ENCODE data around the gene PDCD7. TPM values are rescaled to one million over a fixed set of nuclear protein-coding genes. Genes with fewer than 3 reads are reported as not detected.
"Not testable (repeated sequence)": the region's sequence is repeated elsewhere in the genome, so short reads cannot be mapped to it uniquely, and the experiment has no call there.

The PDCD7 gene
- total RNA-seq, 1 experiment from 2014 or later = 12.8 TPM

DNA sequence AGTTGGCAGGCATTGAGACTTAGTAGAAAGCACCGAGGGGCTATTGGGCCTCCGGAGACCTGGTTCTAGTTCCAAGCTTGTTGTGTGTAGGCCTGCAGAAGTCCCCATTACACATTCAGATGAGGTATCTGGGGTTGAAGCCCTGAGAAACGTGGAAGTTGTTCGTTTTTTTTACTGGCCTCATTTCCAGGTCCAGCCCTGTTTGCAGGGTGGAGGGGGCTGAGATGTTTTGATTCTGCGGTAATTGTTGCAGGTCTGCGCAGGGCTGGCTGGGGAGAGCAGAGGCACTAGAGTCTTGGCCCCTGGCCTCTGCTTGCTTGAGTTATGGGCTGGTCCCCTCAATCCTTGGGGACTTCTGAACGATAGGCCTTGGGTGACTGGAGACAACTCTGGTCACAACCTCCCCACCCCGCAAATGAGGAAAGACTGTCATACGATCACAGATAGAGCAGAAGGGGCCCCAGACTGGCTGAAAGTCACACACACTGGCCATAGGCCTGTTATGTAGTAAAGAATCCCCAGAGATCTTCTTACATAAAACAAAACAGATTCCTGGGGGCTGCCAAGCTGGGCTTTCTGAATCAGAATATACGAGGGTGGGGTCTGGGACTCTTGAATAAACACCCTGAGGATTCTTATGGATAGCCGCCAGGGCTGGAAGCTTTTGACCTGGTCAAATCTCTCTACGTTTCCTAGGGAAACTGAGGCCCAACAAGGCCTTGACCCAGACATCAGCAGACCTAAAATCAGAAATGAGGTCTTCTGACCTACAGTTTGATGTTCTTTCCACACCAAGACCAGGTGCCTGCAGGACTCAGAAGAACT lies 41.5 kb downstream of the PDCD7 start:
- DNase-seq (ENCODE audit: low spot score) = no peak

DNA sequence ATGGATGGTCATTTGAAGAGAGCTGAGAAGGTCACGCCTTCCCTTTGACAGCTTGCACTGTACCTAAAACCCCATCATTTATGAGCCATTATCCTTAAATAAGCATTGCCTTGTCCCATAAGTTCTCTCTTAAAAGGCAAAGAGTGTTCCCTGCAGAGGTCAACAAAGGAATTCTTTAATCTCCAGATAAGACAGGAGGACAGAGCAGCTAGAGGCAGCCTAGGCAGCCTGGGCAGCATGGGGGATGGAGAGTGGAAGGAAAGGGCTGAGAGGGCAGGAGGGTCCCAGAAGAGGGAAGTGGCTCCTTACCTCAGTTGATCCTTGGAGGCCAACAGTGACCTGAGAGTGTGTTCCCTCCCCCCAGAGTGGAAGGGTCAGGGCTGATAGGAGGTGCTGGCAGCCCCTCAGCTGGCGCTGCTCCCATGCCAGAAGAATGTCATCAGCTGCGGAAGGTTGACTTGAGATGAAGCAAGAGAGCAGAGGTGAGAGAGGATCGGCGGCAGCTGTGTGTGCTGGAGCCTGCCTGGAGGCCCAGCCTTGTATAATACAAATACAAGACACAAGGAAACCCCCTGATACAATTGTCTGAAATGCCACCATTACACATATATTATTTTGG lies 44.3 kb downstream of the PDCD7 start:
- no peak for DNase-seq (ENCODE audit: low spot score)

DNA sequence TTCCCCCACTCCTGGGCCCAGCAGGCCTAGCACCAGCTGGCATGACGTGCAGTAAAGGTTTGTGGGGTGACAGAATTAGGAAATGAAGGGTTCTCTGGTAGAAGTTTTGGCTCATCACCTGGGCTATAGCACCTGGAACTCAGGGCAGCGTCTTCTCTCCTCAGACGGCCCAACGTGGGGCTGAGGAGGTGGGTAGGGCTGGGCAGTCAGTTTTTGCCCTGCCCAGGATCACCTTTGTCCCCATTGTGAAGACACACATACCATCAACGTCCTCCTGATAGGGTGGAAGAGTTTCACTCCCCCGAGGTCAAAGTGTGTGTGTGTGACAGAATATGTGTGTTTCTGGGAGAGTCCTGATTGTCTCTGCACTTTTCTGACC lies 45.0 kb downstream of the PDCD7 start:
- DNase-seq (ENCODE audit: low spot score) = no peak

GRCh38 chr15:65087873-65088642 lies 45.5 kb downstream of the PDCD7 start:
- DNase-seq (ENCODE audit: low spot score) = no peak

DNA sequence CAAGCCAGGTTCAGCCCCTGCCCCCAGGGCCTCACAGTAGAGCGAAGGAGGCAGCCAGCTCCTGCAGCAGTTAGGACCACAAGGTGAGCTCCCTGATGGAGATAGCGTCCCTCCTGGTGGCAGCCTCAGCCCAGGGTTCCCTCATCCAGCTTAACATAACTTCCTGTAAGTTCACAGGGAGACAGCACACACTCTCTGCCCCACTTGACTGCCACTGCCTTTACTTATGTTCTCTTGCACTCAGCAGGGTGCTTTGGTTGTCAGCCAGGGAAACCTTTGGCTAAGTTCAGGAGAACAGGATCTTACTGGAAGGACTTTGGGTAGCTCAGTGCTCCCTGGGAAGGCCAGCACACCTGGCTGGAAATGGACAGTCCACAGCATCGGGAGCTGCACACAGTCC lies 46.2 kb downstream of the PDCD7 start:
- no peak for DNase-seq (ENCODE audit: low spot score)

GRCh38 chr15:65086680-65087111 lies 46.9 kb downstream of the PDCD7 start:
- no peak for DNase-seq (ENCODE audit: low spot score)

DNA sequence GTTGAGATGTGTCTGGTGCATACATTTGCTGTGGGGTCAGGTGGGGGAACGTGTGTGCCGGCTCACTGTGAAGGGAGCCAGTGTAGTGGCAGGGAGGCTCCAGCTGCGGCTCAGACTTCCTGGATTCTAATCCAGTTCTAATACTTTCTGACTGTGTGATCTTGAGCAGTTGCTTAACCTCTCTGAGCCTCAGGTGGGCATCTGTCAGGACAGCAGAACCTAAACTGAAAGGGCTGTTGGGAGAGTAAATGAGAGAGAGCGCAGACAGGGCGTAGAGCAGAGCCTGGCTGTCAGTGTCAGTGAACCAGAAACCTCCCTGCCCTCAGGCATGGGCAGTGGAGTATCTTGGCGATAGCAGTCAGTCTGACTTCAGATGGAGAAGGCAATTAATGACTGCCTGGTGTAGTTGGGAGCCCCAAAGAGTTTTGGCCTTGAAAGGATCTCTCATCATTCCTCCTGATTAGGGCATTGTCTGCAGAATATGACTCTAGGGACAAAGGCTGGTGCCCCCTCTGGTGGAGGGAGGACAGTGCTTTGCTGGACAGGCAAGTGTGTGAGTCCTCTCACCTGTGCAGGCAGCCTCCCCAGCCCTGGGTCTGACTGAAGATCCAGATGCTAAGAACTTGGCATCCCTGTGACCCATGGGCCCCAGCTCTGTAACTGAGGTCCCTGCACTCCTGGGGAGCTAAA lies 47.5 kb downstream of the PDCD7 start:
- DNase-seq (ENCODE audit: low spot score) = no peak

DNA sequence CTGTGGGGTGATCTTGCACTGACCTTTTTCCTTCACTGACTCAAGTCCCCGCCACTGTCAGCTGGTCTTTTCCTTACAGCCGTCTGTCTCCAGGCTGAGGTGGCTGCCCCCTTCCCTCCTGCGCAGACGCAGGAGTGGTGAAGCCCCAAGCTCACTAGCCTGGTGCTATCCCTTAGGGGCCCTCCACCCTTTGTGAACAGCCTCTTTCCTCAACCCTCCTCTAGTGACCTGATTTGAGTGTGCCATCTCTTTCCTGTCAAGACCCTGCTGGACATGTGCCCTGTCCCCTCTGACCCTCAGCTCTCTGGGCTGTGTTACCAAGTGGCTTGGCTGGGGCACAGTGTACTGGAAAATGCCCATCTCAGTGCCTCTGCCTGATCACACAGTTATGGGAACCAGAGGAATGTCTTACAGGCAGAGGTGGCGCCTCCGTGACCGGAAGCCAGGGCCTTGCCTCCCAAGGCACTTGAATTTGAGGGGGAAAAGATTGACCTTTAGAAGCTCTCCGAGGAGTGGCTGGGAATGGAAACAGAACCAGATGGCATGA lies 48.3 kb downstream of the PDCD7 start:
- no peak for DNase-seq (ENCODE audit: low spot score)

GRCh38 chr15:65084500-65085206 lies 49.0 kb downstream of the PDCD7 start:
- DNase-seq (ENCODE audit: low spot score) = no peak

DNA sequence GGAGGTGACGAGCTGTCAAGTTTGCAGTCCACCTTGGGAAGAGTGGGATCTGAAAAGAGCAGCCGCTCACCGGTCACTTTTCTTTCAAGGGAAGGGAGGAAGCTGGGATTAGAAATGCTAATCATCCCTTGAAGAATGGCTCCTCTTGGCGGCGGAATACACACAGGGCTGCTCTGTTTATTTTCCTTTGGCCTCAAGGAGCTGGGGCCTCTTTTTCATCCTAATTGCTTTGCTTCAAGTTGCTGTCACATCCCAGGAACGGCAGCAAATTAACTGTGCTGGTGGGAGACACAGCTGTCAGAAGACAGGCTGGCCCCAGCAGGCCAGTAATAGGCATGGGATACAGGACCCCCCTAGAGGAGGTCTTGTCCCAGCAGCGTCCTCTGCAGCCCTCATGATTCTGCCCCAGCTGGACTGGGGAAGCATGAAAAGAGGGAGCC lies 50.3 kb downstream of the PDCD7 start:
- peak; percentile 26 for DNase-seq (ENCODE audit: low spot score)

- no peak for DNase-seq (ENCODE audit: low spot score)
Measured at GRCh38 chr15:65082303-65082953, 51.2 kb downstream of the PDCD7 start.

DNA sequence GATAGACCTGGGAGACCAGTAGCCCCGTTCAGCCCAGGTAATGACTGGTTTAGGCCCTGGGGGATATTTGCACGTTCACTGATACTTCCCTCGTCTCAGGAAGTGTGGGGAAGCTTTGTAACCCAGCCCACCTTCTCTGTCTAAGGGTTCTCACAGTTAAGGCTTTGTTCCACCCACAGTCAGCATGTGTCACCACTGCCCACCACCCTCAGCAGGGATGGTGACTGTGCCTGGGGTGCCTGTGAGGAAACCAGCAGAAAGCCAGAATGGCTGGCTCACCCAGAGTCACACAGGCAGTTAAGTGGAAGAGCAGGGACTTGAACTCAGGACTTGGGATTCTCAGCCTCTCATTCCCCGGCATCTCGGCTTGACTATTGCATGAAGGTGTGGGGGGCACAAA lies 51.9 kb downstream of the PDCD7 start:
- DNase-seq (ENCODE audit: low spot score) = no peak

DNA sequence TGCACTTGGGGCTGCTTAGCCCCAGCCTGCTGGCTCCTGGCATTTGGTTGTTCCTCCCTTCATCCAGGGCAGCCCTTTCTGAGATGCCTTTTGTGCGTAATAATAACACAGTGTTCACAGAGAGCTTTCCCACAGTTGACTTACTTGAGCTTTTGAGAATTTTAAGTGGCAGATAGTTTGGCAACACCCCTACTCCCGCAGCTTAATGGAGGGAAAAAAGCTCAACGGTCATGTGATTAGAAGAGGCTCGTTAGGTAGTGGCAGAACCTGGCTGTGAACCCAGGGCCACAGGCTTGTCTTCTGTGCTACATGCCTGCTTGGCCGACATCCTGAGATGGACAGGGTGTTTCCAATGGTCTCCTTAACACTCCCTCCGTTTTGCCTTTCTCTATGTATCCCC lies 52.3 kb downstream of the PDCD7 start:
- DNase-seq (ENCODE audit: low spot score) = no peak

GRCh38 chr15:65079580-65079979 lies 54.0 kb downstream of the PDCD7 start:
- no peak for DNase-seq (ENCODE audit: low spot score)

GRCh38 chr15:65077981-65078352 lies 55.6 kb downstream of the PDCD7 start:
- DNase-seq (ENCODE audit: low spot score) = no peak

DNA sequence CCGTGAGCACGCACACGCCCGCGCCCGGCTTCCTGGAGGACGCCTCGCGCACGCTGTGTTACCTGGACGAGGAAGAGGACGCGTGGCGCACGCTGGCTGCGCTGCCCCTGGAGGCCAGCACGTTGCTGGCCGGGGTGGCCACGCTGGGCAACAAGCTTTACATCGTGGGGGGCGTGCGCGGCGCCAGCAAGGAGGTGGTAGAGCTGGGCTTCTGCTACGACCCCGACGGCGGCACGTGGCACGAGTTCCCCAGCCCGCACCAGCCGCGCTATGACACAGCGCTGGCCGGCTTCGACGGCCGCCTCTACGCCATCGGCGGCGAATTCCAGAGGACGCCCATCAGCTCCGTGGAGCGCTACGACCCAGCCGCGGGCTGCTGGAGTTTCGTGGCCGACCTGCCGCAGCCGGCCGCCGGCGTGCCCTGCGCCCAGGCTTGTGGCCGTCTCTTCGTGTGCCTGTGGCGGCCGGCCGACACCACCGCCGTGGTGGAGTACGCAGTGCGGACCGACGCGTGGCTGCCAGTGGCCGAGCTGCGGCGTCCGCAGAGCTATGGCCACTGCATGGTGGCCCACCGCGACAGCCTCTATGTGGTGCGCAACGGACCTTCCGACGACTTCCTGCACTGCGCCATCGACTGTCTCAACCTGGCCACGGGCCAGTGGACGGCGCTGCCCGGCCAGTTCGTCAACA lies 56.2 kb downstream of the PDCD7 start:
- DNase-seq (ENCODE audit: low spot score) = no peak

DNA sequence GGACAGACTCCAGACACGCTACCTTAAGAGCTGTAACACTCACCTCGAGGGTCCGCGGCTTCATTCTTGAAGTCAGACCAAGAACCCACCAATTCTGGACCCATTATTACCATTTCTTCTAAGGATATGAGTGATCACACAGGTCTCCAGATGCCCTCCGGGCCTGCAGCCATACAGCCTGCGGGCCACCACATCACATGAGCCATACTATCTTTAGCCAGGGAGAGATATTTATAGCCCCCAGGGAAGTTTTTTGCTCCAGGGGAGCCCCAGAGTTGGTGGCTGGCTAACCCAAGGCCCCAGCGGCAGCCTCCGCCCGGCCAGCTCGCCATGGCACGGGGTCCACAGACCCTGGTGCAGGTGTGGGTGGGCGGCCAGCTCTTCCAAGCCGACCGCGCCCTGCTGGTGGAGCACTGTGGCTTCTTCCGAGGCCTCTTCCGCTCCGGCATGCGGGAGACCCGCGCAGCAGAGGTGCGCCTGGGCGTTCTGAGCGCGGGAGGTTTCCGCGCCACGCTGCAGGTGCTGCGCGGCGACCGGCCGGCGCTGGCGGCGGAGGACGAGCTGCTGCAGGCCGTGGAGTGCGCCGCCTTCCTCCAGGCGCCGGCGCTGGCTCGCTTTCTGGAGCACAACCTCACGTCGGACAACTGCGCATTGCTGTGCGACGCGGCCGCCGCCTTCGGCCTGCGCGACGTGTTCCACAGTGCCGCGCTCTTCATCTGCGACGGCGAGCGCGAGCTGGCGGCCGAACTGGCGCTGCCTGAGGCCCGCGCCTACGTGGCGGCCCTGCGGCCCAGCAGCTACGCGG lies 56.9 kb downstream of the PDCD7 start, which contains the start of gene KBTBD13:
Gene KBTBD13 (plus strand): TSS at position 261 of the 805 bp plus-strand sequence. CDS start 70 bp downstream, at position 331.
- no peak for DNase-seq (ENCODE audit: low spot score)

GRCh38 chr15:65075607-65076395 lies 57.8 kb downstream of the PDCD7 start:
- DNase-seq (ENCODE audit: low spot score) = not testable (repeated sequence)
